Measurements from ENCODE around the gene SLMAP. TPM values are rescaled to one million over a fixed set of nuclear protein-coding genes. Genes with fewer than 3 reads are reported as not detected.

Gene SLMAP
- polyA plus RNA-seq, 1 of the 3 experiments (the other 2 are of a cell fraction), result 10.5 TPM

GRCh38 chr3:57784089-57784735 is 28.1 kb downstream of the SLMAP start:
- POLR2A ChIA-PET, result no interaction called here
- Histone ChIP-seq H3F3A (replicated peaks; ENCODE audit: insufficient read depth) (no peaks in the 10 kb centered on the region), H3K36me3 (replicated peaks in 1 of 2; ENCODE audit: control insufficient read depth in 1 of 2, insufficient read depth in 2 of 2, low read length in 1 of 2) (peaks cover 0 to 3% of the 10 kb centered on the region in 2 experiments), H3K79me2 (ENCODE audit: insufficient read depth) (peaks cover 74% of the 10 kb centered on the region), H3K4me3 (ENCODE audit: low read depth in 2 of 2, low read length in 1 of 2) (no peak overlapping the region), H3K9me3 (no peaks in the 10 kb centered on the region), H3K27me3 (ENCODE audit: insufficient read depth) (no peaks in the 10 kb centered on the region), H3K4me2 (no peak overlapping the region), H3K9me2 (no peaks in the 10 kb centered on the region), H3K9ac (no peak overlapping the region), H4K20me1 (ENCODE audit: insufficient read depth) (peaks cover 15% of the 10 kb centered on the region; the same call in 1 of the 2 replicates), H3K27ac (ENCODE audit: low read depth in 2 of 2, low read length in 1 of 2) (no peak overlapping the region), H3K4me1 (ENCODE audit: control insufficient read depth in 1 of 2, insufficient read depth in 2 of 2, low read depth in 1 of 2, low read length in 1 of 2) (peaks cover 4 to 6% of the 10 kb centered on the region in 2 experiments; a peak in 2 of 4 replicates), H2AFZ (ENCODE audit: low read depth) (no peak overlapping the region)
- no peak for DNase-seq
- CTCF ChIA-PET, result interaction anchor here (1.5 kb wide), 1 partner anchor 14 kb away, joined by 3 read pairs; no protein-coding TSS in a partner anchor
- WGBS (ENCODE audit: low lambda C conversion rate), result 90% methylated on average over 1 of the region's 1 CpG
- no peak for TF ChIP-seq NRF1 (IDR thresholded peaks at IDR 0.05; ENCODE audit: low read depth, low read length)

DNA sequence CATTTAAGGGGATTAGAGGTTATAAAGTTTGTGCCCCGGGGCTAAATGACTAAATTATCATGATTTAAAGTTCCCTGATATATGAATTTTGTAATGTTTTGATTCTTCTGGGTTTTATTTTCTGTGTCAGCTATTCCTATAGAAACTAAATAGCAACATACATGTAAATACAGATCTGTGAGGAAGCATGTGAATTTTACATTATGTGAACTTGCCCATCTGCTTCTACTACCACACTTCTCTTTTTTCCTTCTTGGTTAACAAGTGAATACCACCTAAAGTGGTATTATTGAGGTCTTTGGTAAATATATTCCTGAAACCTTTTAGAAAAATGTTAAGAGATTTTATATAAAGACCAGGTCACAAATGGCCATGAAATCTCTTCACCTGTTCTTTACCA is 29.3 kb downstream of the SLMAP start:
- Histone ChIP-seq H3K27ac (ENCODE audit: low read depth in 2 of 2, low read length in 1 of 2) (no peak overlapping the region), H3K9me3 (no peaks in the 10 kb centered on the region), H2AFZ (ENCODE audit: low read depth) (no peak overlapping the region), H3K27me3 (ENCODE audit: insufficient read depth) (no peaks in the 10 kb centered on the region), H3K4me3 (ENCODE audit: low read depth in 2 of 2, low read length in 1 of 2) (no peak overlapping the region), H3F3A (replicated peaks; ENCODE audit: insufficient read depth) (no peaks in the 10 kb centered on the region), H4K20me1 (ENCODE audit: insufficient read depth) (peaks cover 15% of the 10 kb centered on the region; the same call in 1 of the 2 replicates), H3K9me2 (no peaks in the 10 kb centered on the region), H3K36me3 (replicated peaks in 1 of 2; ENCODE audit: control insufficient read depth in 1 of 2, insufficient read depth in 2 of 2, low read length in 1 of 2) (no peaks in the 10 kb centered on the region), H3K4me1 (ENCODE audit: control insufficient read depth in 1 of 2, insufficient read depth in 2 of 2, low read depth in 1 of 2, low read length in 1 of 2) (peaks cover 4 to 6% of the 10 kb centered on the region in 2 experiments; a peak in 2 of 4 replicates), H3K4me2 (no peak overlapping the region), H3K9ac (no peak overlapping the region), H3K79me2 (ENCODE audit: insufficient read depth) (peaks cover 74% of the 10 kb centered on the region)
- no peak for TF ChIP-seq TCF12 (IDR thresholded peaks at IDR 0.05)
- no peak for TF ChIP-seq CTCF (IDR thresholded peaks at IDR 0.05)
- no peak for TF ChIP-seq PBX3 (IDR thresholded peaks at IDR 0.05)
- no peak for TF ChIP-seq ELF1 (IDR thresholded peaks at IDR 0.05)
- no peak for TF ChIP-seq USF2 (IDR thresholded peaks at IDR 0.05; ENCODE audit: borderline replicate concordance, low read depth, low read length)
- TF ChIP-seq MAX (IDR thresholded peaks at IDR 0.05; ENCODE audit: low read depth), result no peak
- no peak for TF ChIP-seq NFIC (IDR thresholded peaks at IDR 0.05; ENCODE audit: borderline replicate concordance)
- TF ChIP-seq SIN3A (IDR thresholded peaks at IDR 0.05; ENCODE audit: borderline replicate concordance, low read depth, low read length), result no peak
- ChIA-PET CTCF (interaction anchor here (0.5 to 1.5 kb wide), 2 partner anchors 12 to 206 kb away, joined by 3 read pairs; no protein-coding TSS in a partner anchor), POLR2A (no interaction called here)
- DNase-seq, result no peak
- WGBS (ENCODE audit: low lambda C conversion rate), result 67% methylated on average over 1 of the region's 1 CpG

Measured in SK-N-SH (cell line).